ENCODE results near the gene TYRP1. TPM values are rescaled to one million over a fixed set of nuclear protein-coding genes. Genes with fewer than 3 reads are reported as not detected.

Gene TYRP1
- total and polyA plus RNA-seq, 9 donors: 0.02 to 0.22 TPM; not detected in 7

GRCh38 chr9:12681620-12682019, 11.6 kb upstream of the TYRP1 start:
- no peaks in the 10 kb centered on the region for H3K4me1 ChIP-seq (ENCODE audit: insufficient read depth)
- no peak overlapping the region for H3K4me3 ChIP-seq
- no peaks in the 10 kb centered on the region for H3K36me3 ChIP-seq
- intact Hi-C loops (cut with DNase I): no loop called here
- no peak for TF ChIP-seq POLR2A (IDR thresholded peaks at IDR 0.05)
- no peak for TF ChIP-seq EP300 (IDR thresholded peaks at IDR 0.05)
- no peak for TF ChIP-seq CTCF (IDR thresholded peaks at IDR 0.05)
- no peaks in the 10 kb centered on the region for H3K9me3 ChIP-seq
- no peak for DNase-seq
- no peaks in the 10 kb centered on the region for H3K27me3 ChIP-seq
- no peak overlapping the region for H3K27ac ChIP-seq

- intact Hi-C loops (cut with DNase I): no loop called here
- Histone ChIP-seq H3K4me3 (no peak overlapping the region), H3K27ac (no peak overlapping the region), H3K36me3 (no peaks in the 10 kb centered on the region), H3K9me3 (no peaks in the 10 kb centered on the region), H3K27me3 (no peaks in the 10 kb centered on the region), H3K4me1 (ENCODE audit: insufficient read depth) (no peaks in the 10 kb centered on the region)
- no peak for DNase-seq
- TF ChIP-seq POLR2A (IDR thresholded peaks at IDR 0.05) (no peak), EP300 (IDR thresholded peaks at IDR 0.05) (no peak), CTCF (IDR thresholded peaks at IDR 0.05) (no peak)
- WGBS, 3 donors: 56 to 71% (median 63%) methylated on average over 1 of the region's 1 CpG
Measured at GRCh38 chr9:12684974-12685373, 8.2 kb upstream of the TYRP1 start.

GRCh38 chr9:12689233-12689632, 4.0 kb upstream of the TYRP1 start:
- WGBS, 3 donors: 66 to 80% (median 70%) methylated on average over 1 of the region's 1 CpG
- Histone ChIP-seq H3K27me3 (no peaks in the 10 kb centered on the region), H3K36me3 (no peaks in the 10 kb centered on the region), H3K27ac (no peak overlapping the region), H3K9me3 (no peaks in the 10 kb centered on the region), H3K4me1 (ENCODE audit: insufficient read depth) (no peaks in the 10 kb centered on the region), H3K4me3 (no peak overlapping the region)
- intact Hi-C loops (cut with DNase I): no loop called here
- TF ChIP-seq EP300 (IDR thresholded peaks at IDR 0.05): no peak
- TF ChIP-seq CTCF (IDR thresholded peaks at IDR 0.05): no peak
- TF ChIP-seq POLR2A (IDR thresholded peaks at IDR 0.05): no peak
- DNase-seq: no peak

GRCh38 chr9:12694013-12694412, 828 bp downstream of the TYRP1 start:
- no peaks in the 10 kb centered on the region for H3K4me1 ChIP-seq (ENCODE audit: insufficient read depth)
- no peaks in the 10 kb centered on the region for H3K36me3 ChIP-seq
- no peak overlapping the region for H3K27ac ChIP-seq
- no peak for TF ChIP-seq EP300 (IDR thresholded peaks at IDR 0.05)
- TF ChIP-seq POLR2A (IDR thresholded peaks at IDR 0.05): no peak
- no peak for TF ChIP-seq CTCF (IDR thresholded peaks at IDR 0.05)
- H3K9me3 ChIP-seq: no peaks in the 10 kb centered on the region
- no peak for DNase-seq
- 93 to 97% (median 95%) methylated on average over 8 of the region's 8 CpGs for WGBS, 3 donors
- intact Hi-C loops (cut with DNase I): no loop called here
- H3K27me3 ChIP-seq: no peaks in the 10 kb centered on the region
- no peak overlapping the region for H3K4me3 ChIP-seq

GRCh38 chr9:12695474-12695873, 2.3 kb downstream of the TYRP1 start:
- H3K27ac ChIP-seq: no peak overlapping the region
- no peaks in the 10 kb centered on the region for H3K27me3 ChIP-seq
- H3K4me3 ChIP-seq: no peak overlapping the region
- no peaks in the 10 kb centered on the region for H3K4me1 ChIP-seq (ENCODE audit: insufficient read depth)
- H3K9me3 ChIP-seq: no peaks in the 10 kb centered on the region
- DNase-seq: no peak
- WGBS, 3 donors: 82 to 83% (median 83%) methylated on average over 4 of the region's 4 CpGs
- H3K36me3 ChIP-seq: no peaks in the 10 kb centered on the region
- intact Hi-C loops (cut with DNase I): no loop called here
- no peak for TF ChIP-seq EP300 (IDR thresholded peaks at IDR 0.05)
- no peak for TF ChIP-seq CTCF (IDR thresholded peaks at IDR 0.05)
- no peak for TF ChIP-seq POLR2A (IDR thresholded peaks at IDR 0.05)

Data from ovary (tissue), 9 donors.